ENCODE data around the gene FIG4.
"Not testable (repeated sequence)": the region's sequence is repeated elsewhere in the genome, so short reads cannot be mapped to it uniquely, and the experiment has no call there.

Gene FIG4

DNA sequence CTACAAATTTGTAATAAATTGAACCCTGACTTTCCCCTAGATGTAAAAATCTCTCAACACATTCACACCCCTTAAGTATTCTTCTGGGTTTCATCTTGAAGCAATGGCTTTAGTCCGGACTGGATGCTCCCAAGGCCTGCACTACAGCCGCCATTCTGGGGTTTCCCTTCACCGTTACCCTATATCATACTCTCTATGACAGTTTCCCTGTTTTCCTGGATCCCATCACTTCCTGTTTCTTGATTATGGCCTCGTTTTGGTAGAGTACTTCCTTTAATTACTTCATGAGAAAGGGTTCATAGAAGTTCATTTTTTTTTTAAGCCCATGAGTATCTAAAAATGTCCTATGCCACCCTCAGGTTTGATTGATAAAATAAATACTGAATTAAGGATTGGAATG lies 11.7 kb downstream of the FIG4 start:
- no peak for DNase-seq (ENCODE audit: low read depth)

DNA sequence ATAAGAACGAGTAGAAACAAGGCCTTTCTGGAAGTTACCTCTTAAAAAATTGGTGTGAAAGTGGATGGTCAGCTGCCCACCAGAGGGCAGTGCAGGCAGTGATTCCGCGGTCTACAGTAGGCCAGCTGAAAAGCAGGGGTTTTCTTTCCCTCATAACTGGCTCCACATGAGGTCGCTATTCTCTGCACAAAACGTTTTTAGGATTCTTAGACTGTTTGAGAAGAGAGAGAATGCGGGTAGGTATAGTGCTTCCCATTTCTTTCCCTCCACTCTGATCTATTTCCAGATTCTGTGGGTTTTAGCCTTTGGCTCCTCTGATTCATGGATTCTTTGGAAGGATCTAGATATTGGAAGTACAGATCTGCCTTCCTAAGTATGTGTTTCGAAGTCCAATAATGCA lies 14.2 kb downstream of the FIG4 start:
- peak; percentile 44 for DNase-seq (ENCODE audit: low read depth)

GRCh38 chr6:109706513-109706912 lies 15.4 kb downstream of the FIG4 start:
- DNase-seq (ENCODE audit: low read depth): no peak

GRCh38 chr6:109708099-109708498 lies 17.0 kb downstream of the FIG4 start:
- not testable (repeated sequence) for DNase-seq (ENCODE audit: low read depth)

GRCh38 chr6:109713097-109713496 lies 22.0 kb downstream of the FIG4 start:
- no peak for DNase-seq (ENCODE audit: low read depth)

DNA sequence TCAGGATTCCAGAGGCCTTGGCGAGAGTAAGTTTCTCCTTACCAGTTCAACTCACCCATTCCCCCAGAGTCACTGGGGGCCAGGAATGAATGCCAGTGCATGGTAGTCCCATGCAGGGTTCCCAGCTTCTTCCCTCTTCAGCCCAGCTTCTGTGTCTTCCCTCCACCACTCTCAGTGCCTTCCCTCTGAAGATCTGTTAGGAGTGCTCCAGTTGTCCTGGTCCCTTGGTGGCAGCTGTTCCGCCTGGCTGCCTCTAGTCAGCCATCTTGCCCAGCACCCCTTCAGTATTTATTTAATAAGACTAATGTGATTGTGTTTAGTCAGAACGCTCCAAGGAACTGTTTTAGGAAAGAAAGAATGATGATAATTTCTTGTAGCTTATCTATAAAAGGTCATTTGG lies 23.1 kb downstream of the FIG4 start:
- DNase-seq (ENCODE audit: low read depth): no peak

DNA sequence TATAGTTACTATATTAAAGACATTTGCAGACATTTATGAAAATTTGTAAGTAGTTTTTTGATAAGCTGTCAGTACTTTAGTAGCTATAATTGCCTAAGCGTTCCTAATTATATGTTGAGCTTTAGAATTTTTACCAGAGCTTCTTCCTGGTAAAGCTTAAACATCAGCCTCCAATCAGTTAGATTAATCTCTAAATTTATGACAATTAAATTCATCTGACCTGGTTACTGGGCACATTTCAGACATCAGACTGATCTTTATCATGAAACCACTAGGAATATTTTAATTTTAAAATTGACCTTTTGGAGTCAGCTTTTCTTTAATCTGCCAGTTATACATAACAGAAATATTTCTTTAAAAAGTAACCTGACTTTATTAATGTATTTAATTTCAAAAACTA lies 23.5 kb downstream of the FIG4 start:
- no peak for DNase-seq (ENCODE audit: low read depth)

GRCh38 chr6:109715616-109716015 lies 24.5 kb downstream of the FIG4 start:
- DNase-seq (ENCODE audit: low read depth): no peak

DNA sequence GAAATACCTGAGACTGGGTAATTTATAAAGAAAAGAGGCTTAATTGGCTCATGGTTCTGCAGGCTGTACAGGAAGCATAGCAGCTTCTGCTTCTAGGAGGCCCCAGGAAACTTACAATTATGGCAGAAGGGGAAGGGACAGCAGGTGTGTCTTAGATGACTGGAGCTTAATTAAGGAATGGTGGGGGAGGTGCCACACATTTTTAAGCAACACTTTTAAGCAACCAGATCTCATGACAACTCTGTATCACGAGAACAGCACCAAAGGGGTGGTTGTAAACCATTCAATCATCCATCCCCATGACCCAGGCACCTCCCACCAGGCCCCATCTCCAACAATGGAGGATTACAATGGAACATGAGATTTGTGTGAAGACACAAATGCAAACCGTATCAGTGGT lies 26.9 kb downstream of the FIG4 start:
- DNase-seq (ENCODE audit: low read depth): no peak

- DNase-seq (ENCODE audit: low read depth): no peak
These were observed 27.9 kb downstream of the FIG4 start for GRCh38 chr6:109718991-109719390.

DNA sequence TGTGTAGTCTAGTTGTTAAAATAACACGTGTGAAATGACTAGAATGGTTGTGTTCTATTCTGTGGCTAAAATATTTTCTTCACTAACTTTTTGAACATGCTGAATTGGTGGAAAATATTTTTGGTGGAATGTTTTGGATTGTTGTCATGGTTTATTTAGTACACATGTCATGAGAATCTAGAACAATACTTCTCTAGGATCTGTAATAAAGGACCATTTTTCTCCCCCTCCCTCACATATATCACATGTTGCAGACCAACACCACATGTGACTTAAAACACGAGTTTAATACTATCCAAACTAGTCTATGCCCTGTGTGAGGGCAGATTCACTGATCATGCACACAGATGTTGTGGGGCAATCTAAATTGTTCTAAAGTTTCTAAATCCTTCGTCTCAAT lies 29.2 kb downstream of the FIG4 start:
- DNase-seq (ENCODE audit: low read depth): no peak

- DNase-seq (ENCODE audit: low read depth): no peak
These were observed 30.9 kb downstream of the FIG4 start for GRCh38 chr6:109722011-109722410.

GRCh38 chr6:109722564-109723254 lies 31.6 kb downstream of the FIG4 start:
- no peak for DNase-seq (ENCODE audit: low read depth)

GRCh38 chr6:109725250-109725649 lies 34.2 kb downstream of the FIG4 start:
- not testable (repeated sequence) for DNase-seq (ENCODE audit: low read depth)

DNA sequence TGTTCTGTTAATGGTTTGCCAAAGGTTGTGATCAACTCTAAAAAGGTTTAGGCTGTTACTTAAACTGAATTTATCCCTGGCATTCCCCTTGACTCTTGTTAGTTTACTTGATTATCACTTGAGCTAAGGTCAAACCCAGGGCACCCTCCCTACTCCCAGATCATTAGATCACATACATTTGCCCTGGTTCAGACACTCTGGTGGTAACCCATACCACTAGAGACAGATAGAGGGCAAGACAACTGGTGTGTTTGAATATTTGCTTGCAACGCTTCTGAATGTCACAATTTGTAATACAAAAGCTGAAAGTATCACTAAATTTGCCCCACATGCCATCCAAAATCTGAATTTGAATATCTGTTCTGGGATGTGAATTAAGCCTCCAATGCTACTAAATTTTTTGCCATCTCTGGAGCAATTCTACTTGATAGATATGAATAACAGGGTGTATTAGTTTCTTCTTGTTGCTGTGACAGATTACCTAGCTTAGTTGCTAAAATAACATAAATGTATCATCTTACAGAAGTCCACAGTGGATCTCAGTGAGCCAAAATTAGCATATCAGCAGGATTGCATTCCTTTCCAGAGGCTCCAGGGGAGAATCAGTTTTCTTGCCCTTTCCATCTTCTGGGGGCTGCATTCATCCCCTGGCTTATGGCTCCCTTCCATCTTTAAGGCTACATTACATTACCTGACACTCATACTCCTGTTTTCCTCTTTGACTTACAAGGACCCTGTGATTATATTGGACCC lies 45.4 kb downstream of the FIG4 start:
- DNase-seq (ENCODE audit: low read depth): no peak

- DNase-seq (ENCODE audit: low read depth): no peak
These were observed 47.2 kb downstream of the FIG4 start for GRCh38 chr6:109738255-109738654.

DNA sequence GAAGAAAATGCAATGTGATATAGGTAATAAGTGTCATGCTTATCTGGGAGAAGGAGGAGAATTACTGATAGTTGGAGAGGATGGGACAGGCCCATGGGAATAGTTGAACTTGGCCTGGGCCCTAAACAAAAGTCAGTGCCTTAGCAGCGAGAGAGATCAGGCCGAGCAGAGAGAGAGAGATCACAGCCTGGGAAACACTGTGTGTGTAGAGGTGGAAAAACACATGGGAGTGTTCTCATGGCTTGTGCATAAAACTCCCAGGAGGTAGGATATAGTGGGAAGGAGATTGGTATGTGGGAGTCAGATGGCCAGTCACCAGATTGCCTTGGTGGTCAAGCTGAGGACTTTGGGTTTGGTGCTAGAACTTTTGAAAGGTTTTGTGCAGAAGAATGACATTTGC lies 47.6 kb downstream of the FIG4 start:
- no peak for DNase-seq (ENCODE audit: low read depth)

- DNase-seq (ENCODE audit: low read depth): no peak
These were observed 48.6 kb downstream of the FIG4 start for GRCh38 chr6:109739686-109740085.

GRCh38 chr6:109740787-109741186 lies 49.7 kb downstream of the FIG4 start:
- no peak for DNase-seq (ENCODE audit: low read depth)

GRCh38 chr6:109743739-109744138 lies 52.6 kb downstream of the FIG4 start:
- DNase-seq (ENCODE audit: low read depth): no peak

DNA sequence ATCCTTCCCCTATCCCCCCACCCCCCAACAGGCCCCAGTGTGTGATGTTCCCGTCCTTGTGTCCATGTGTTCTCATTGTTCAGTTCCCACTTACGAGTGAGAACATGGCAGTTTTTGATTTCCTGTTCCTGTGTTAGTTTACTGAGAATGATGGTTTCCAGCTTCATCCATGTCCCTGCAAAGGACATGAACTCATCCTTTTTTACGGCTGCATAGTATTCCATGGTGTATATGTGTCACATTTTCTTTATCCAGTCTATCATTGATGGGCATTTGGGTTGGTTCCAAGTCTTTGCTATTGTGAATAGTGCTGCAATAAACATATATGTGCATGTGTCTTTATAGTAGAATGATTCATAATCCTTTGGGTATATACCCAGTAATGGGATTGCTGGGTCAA lies 53.7 kb downstream of the FIG4 start:
- DNase-seq (ENCODE audit: low read depth): not testable (repeated sequence)

DNA sequence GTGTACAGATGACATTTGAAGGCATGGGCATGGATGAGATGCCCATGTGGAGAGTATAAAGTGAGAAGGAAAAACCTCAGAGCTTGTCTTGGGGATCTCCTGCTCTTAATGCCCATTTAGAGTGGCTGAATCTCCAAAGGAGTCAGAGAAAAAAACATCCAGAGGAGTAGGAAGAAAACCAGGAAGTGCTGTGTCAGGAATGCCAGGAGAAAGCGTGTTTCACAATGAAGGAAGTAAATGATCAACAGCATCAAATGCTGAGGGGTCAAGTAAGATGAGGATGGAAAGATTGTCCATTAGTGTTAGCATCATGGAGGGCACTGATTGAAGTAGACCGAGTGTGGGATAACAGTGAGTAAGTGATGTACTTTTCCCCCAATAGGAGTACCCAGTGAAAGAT lies 56.1 kb downstream of the FIG4 start:
- no peak for DNase-seq (ENCODE audit: low read depth)

DNA sequence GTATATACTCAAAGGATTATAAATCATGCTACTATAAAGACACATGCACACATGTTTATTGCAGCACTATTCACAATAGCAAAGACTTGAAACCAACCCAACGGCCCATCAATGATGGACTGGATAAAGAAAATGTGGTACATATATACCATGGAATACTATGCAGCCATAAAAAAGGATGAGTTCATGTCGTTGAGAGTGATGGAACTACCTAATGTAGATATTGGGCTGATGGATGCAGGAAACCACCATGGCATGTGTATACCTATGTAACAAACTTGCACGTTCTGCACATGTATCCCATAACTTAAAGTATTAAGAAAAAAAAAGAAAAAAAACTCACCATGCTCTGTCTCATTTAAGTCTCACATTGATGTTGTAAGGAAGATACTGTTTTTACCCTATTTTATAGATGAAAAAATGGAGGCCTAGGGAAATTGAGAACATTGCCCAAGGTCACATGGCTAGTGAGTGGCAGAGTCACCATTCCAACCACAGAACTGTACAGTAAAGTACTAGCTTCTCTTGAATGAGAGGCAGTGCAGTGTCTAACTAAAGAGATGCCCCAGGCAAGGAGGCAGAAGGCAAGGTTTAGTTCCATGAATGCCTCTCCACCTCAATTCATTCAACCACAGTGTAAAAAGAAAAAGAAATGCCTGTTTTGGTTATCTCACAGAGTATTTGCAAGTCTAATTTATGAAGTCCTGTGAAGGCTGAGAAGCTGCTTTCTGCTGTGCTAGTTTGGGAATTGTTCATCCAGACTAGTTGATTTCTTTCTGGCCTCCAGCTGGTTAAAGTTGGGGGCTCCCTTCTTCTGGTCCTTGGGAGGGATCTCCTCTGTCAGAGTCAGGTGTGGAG lies 68.2 kb downstream of the FIG4 start:
- no peak for DNase-seq (ENCODE audit: low read depth)

All from activated T-helper 9 cell treated with anti-CD3 and anti-CD28 coated beads, Interleukin-2, amount 50 U/mL, for 16 hours (primary cell).